HG03175 (cell line): ENCODE data around the gene CTNNBL1.

Experiments used
- ATAC-seq: cut with Tn5 transposase; IDR thresholded peaks from one replicate; pipeline ENCODE4 v1.9.1; 2021; ENCODE audit warnings: mild to moderate bottlenecking, moderate library complexity; ENCODE audit not compliant: unreplicated experiment

The CTNNBL1 gene

GRCh38 chr20:37895166-37895565 lies 201.3 kb downstream of the CTNNBL1 start:
- no peak for ATAC-seq

- ATAC-seq, result no peak
These were observed 203.2 kb downstream of the CTNNBL1 start for GRCh38 chr20:37896932-37897548.

GRCh38 chr20:37898233-37899104 lies 204.6 kb downstream of the CTNNBL1 start:
- no peak for ATAC-seq

- ATAC-seq, result no peak
These were observed 205.5 kb downstream of the CTNNBL1 start for GRCh38 chr20:37899105-37900045.

GRCh38 chr20:37901240-37901639 lies 207.4 kb downstream of the CTNNBL1 start:
- ATAC-seq, result no peak

- no peak for ATAC-seq
These were observed 208.0 kb downstream of the CTNNBL1 start for GRCh38 chr20:37901654-37902503.

- no peak for ATAC-seq
These were observed 208.9 kb downstream of the CTNNBL1 start, which contains the start of gene VSTM2L for GRCh38 chr20:37902504-37903313. Gene VSTM2L (plus strand): TSS chr20:37903127. CDS start chr20:37903351, 224 bp downstream.

- no peak for ATAC-seq
These were observed 209.6 kb downstream of the CTNNBL1 start for GRCh38 chr20:37903317-37904007.

- ATAC-seq, result no peak
These were observed 210.3 kb downstream of the CTNNBL1 start for GRCh38 chr20:37904008-37904642.

GRCh38 chr20:37904845-37905373 lies 211.1 kb downstream of the CTNNBL1 start:
- ATAC-seq, result no peak

GRCh38 chr20:37905671-37906613 lies 212.1 kb downstream of the CTNNBL1 start:
- ATAC-seq, result no peak

- ATAC-seq, result no peak
These were observed 213.5 kb downstream of the CTNNBL1 start for GRCh38 chr20:37907330-37907676.

- ATAC-seq, result no peak
These were observed 214.0 kb downstream of the CTNNBL1 start for GRCh38 chr20:37907677-37908401.

- ATAC-seq, result no peak
These were observed 217.4 kb downstream of the CTNNBL1 start for GRCh38 chr20:37911261-37911660.

- ATAC-seq, result no peak
These were observed 218.0 kb downstream of the CTNNBL1 start for GRCh38 chr20:37911838-37912281.

- ATAC-seq, result no peak
These were observed 219.0 kb downstream of the CTNNBL1 start for GRCh38 chr20:37912874-37913273.
